ENCODE measurements around the gene TMEM54.

TMEM54 gene, protein sequence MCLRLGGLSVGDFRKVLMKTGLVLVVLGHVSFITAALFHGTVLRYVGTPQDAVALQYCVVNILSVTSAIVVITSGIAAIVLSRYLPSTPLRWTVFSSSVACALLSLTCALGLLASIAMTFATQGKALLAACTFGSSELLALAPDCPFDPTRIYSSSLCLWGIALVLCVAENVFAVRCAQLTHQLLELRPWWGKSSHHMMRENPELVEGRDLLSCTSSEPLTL

DNA sequence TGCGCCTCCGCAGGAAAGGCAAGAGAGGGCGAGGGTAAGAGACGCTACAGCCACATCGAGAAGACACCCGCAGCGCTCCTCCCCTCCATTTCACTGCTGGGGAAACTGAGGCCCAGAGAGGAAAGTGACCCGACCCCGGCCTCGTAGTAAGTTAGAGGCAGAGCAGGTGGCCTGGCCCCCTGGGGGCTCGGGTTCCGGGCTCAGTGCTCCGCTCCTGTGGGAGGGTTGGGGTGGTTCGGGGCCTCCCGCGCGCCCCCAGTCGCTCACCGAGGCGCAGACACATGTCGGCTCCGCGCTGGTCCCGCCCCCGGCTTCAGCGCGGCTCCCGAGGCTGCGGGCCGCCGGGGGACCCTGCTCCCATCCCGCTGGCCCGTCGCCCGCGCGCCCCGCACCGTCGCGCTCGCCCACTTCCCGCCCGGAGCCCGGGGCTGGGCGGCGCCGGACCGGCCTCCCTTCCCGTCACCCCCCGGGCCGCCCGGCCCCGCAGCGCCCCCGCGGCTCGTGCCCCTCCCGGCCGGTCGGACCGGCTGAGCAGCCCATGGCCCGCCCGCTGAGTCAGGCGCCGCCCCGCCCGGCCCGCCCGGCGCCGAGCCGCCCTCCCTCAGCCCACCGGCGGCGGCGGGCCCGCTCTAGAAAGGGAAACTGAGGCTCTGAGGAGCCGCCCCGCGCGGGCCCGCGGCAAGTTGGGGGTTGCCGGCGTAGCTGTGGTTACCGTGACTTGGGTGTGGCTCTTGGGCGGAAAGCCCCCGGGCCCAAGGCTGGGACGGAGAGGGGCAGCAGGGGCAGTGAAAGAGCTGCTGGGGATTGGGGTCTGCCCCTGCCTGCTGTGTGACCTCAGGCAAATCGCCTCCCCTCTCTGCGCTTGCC lies at the start of gene TMEM54:
Gene TMEM54 (minus strand): TSS at position 434 of the 867 bp plus-strand sequence. CDS start 151 bp downstream, at position 283.
- DNase-seq = peak; percentile 42

DNA sequence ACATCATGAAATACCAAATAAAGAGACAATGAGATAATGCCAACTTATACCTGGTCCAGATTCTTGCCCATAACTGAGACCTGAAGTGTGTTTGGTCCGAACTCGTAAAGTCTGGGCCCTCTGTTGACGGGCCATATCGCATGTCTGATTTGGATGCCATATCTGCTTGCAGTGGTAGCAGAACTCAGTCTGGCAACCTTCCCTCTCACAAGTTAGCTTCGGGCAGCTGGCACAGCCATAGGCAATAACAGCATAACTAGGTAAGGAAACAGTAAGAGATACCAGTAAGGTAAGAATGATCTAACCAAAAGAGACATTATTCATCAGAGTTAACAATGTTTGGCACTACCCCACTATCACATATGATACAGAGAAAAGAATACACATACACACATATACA lies 48.3 kb upstream of the TMEM54 start:
- no peak for DNase-seq

DNA sequence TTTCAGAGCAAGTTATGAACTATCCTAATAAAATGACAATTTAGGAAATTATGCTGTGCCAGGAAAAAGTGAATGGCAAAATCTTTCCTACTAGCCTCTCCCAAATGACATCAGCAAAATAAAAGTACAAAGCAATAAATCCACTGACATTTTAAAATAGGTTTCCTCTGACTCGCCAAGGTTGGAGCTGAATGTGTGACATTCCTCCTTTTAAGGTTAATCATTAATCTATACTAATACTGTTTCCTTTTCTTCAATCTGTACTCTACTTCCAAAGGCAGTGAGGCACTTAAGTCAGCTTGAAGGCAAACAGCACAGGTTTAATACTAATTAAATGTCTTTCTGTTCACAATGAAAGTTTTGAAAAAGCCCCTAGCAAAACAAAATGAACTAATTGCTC lies 47.7 kb upstream of the TMEM54 start:
- no peak for DNase-seq

DNA sequence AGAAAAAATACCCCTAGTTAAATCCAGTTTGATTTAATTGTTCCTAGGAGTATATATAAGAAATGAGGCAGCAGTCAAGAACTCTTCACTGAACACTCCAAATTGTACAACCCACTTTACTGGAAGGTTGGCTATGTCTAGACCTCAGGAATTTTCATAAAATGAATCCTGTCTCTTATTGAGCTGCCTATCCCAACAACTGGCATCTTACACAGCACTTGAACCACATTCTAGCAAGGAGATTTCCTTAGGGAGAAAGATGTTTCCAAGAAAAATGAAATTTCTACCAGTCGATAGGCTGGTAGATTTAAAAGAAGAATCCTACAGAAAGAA lies 47.2 kb upstream of the TMEM54 start:
- no peak for DNase-seq

DNA sequence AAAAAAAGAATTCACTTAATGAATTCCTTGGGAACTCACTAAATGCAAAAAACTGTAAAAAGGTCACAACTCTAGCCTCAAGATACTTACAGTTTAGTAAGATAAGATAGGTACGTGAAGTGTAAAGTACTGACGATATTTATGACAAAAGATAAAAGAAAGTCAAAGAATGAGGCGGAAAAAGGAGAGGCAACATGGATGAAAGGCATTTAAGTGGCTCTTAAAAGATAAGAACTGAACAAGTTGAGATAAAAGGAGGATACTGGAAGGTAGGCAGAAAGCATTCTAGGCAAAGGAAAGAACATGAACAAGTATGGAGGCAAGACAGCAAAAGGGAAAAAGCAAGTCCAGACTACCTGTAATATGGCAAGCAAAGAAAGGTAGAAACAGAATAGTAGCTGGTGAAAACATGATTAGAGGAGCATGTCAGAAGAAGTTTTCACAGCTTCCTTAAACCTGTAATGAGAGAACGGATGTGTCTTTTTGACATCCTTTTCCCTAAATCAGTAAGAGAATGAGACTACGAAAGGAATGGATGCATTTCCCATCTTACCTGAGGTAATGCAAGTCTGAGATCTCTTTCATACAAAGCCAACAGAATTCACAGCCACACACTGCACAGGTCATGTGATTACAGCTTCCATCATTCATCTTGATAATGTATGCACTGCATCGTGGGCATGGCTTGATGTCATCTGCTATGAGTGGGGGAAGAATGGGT lies 46.6 kb upstream of the TMEM54 start:
- no peak for DNase-seq

DNA sequence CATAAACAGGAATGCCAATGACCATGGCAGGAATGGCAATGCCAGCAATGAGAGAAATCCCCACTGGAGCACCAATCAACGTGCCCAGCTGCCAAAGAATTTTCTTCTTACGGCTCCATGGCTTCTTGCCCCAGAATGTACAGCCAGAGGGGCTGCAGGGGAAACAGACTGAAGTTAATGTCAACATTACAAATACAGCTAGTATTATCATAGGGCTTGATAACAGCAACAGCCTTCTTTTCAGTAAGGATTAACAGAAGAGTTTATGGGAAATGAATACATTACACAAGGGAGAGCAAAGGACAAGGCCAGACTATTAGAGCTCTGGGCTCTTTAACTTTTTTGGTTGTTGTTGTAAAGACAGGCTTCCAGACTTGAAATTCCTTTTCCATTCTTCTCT lies 45.2 kb upstream of the TMEM54 start:
- DNase-seq = no peak

DNA sequence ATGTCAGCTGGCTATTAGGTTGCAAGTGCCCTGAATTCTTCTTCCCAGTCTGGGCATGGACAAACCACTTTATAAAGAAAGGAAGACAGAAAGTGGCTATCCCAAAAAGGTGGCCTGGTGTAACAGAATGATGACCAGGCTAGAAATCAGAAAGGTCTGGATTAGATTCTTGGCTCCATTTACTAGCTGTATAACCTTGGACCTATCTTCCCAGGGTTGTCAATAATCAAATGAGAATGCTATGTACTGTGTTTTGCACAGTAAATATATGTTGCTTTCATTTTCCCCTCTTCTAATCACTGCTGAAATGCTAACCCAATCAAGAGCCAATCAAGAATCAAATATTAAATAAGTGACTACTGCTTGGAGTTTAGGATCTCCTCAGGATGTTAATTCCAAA lies 43.0 kb upstream of the TMEM54 start:
- DNase-seq = no peak

DNA sequence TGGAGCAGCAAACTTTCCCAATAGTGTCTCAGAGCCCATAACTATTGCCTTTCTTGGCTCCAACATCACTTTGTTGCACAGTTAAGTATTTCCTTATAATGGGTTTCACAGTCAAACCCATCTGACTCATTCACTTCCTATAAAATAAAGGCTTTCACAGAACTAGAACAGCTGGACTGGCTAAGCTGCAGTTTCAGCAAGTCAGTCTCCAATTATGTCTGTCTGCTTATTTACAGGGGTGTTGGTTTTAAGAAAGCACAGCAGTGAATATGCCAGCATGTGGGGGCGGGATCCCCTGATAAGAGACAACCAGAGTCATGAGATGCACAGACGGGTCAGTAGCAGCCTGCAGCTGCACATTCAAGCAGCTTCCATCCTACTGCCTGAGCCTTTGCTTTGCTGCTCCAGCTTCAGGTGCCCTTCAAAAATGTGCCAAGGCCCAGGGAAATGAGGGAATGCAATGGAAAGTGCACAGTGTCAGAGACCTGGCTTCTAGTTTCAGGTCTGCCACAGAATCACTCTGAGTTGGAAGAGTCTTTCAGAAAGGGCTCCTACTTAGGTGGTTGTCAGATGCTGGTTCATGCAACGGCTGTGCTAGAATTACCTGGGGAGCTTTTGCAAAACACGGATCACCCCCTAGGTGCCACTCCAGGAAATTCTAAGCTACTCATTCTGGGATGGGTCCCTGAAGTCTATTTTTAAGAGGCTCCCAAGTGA lies 38.6 kb upstream of the TMEM54 start:
- DNase-seq = no peak

DNA sequence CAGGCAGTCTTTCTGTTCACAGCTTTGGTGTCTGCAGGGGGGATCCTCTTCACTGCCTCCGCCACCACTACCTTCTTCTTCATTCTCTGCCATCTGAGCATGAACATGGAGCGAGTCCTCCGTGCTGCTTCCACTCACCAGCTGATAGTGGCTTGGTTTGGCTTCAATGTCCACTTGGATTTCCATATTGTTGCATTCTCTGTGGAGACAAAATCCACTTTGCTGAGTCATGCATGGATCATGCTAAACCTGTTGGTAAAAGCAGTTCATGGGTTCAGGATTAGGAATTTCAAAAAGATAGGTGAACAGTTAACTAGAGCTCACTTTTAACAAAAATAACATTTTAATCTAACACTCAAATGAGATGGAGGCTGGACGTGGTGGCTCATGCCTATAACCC lies 35.9 kb upstream of the TMEM54 start:
- DNase-seq = no peak

DNA sequence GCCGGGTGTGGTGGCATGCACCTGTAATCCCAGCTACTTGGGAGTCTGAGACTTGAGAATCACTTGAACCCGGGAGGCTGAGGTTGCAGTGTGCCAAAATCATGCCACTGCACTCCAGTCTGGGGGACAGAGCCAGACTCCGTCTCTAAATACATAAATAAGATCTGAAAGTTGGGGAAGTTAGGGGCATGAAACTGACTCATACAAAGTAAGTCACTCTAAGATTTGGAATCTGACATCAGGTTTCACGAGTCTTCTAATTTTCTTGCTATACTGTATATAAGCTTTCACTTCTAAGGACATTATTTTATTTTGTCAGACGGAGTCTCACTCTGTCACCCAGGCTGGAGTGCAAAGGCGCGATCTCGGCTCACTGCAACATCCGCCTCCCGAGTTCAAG lies 33.3 kb upstream of the TMEM54 start:
- no peak for DNase-seq

DNA sequence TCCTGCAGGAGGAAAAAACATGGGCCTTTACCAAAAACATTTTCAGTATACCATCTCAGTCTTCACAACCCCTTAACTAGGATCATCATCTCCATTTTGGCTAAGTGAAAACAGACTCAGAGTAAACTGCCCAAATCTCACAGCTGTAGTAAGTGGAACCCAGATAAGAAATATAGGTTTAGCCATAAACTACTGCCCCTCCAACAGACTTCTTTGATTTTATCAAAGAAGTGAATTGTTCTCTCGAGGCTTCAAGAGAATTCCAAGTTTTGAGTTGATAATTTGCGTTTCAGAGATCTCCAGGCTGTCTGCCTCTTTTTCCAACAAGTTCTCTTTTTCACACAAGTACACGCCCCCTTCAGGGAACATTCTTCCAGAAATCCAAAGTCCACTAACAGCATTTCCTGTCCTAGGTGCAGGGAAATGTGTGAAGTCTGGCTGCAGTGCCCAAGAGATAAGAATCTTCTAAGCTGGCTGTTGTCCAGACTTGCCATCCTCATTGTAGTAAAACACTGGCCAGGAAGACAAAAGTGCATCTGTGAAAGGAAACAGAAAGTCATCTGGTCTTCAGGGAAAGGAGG lies 32.6 kb upstream of the TMEM54 start:
- DNase-seq = no peak

DNA sequence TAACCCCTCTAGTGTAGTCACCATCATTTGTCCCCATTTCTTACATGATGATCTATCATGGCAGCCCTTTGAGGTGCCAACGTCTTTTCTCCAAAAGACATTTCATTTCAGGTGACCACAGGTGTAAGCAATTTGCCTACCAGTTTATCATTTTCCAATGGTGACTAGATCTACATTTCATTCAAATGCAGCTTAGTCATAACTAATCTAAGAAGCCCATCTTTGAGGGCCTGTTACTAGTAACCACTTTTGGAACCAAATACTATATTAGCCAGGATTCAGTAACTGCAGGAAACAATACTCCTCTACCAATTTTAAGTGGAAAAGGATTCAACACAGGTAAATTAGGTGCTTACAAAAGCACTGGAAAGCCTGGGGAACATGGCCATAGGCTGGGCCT lies 30.6 kb upstream of the TMEM54 start:
- DNase-seq = no peak

DNA sequence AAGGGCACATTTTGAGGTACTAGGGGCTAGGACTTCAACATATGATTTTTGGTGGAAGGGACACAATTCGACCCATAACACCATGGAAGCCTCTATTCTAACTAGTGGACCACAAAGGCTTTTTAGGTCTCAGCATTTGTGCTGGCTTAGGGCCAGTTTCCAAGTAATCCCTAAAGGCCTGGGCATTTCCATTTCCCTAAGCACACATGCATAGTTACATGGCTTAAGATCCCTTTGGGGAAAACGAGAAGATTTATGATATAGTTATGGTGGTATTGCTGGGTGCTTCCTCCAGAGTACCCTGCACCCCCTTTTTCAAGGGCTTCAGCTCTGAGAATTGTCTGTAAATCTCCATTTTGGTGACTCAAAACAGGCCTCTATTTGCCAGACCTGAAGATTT lies 28.2 kb upstream of the TMEM54 start:
- DNase-seq = no peak

DNA sequence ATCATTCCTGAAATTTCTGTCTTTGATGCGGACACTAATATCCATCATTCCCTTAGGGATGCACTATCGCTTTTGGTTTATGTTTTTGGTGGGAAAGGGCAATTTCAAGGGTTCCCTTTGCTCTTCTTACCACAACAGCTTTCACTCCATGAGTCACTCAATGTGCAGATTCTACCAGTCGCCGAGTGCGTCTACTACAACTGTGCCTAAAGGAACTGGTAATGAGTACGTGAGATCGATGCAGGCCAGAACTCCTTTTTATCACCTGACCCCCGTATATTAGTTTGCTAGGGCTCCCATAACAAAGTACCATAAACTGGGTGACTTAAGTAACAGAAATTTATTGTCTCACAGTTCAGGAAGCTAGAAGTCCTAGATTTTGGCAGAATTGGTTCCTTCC lies 27.5 kb upstream of the TMEM54 start:
- no peak for DNase-seq

DNA sequence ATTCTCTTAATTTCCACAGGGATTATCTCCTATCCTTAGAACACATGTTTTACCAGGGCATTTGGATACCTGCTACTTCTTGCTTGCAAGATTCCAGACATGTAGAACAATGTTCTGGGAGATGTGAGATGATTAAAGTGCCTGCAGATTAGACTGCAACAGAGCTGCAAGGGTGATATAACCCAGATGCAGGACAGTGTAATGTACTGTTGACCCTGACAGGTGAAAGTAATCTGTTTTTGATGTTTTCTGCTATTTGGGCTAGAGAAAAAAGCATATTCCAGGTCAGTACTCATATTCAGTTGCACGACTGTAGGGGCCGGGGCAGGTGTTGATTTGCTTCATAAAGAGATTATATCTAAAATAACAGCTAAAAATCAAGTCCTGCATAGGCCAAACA lies 27.1 kb upstream of the TMEM54 start:
- DNase-seq = no peak

DNA sequence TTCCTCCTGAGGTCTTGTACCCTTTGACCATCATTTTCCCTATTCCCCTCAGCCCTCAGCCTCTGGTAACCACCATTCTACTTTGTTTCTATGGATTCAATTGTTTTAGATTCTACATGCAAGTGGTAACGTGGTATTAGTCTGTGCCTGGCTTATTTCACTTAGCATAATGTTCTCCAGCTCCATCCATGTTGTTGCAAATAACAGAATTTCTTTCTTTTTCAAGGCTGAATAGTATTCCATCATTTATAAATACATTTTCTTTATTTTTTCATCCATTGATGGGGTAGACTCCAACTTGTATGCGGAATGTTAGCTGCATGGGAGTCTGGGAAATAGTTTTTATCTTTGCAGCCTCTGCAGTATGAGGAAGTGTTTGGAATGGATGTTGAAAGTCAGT lies 26.3 kb upstream of the TMEM54 start:
- no peak for DNase-seq

DNA sequence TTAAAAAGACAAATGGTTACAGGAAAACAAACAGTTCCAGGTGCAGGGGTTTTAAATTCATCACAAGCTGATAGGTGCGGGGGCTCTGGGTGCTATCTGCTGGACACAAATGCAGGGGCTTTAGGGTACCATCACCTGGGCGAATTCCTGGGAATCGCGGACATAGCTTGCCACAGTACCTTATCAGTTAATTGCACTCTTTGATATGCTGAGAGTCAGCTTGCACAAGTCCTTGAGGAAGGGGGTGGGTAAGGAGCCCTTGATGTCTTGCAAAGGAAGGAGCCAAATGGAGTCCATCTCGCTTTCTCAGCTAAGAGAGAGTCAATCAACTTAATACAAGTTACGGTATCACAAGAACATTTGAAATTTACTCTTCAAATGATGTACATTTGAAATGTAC lies 25.4 kb upstream of the TMEM54 start:
- DNase-seq = no peak

DNA sequence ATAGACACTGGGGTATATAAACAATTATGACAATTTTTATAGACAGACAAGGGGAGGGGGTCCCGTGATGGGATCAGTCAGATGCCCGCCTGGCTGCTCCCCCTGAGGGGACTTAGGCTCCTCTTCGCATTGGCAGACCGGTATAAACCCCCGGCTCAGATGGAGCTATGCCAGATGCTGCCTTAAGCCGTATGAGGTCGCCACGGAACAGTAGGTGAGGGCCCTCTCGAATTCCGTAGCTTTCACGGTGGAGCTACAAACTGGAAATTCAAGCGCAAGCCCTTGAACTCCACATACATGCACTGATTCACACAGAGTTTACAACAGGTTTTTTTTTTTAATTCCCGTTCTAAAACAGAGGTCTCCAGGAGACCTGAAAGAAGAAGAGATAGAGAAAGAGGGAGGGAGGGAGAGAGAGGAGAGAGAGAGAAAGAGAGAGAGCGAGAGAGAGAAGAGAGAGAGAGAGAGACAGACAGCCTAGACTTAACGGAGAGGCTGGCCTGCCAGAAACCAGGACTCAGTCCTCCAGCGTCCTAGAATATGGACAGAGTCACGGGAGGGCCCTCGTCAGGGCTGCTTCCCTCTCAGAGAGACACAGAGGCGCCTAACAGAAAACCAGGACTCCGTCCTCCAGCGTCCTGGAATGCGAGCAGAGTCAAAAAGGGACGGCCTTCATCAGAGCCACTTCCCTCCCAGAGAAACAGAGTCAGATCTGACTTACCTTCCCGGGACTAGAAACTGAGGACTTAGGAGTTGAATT lies 24.4 kb upstream of the TMEM54 start:
- DNase-seq = no peak

DNA sequence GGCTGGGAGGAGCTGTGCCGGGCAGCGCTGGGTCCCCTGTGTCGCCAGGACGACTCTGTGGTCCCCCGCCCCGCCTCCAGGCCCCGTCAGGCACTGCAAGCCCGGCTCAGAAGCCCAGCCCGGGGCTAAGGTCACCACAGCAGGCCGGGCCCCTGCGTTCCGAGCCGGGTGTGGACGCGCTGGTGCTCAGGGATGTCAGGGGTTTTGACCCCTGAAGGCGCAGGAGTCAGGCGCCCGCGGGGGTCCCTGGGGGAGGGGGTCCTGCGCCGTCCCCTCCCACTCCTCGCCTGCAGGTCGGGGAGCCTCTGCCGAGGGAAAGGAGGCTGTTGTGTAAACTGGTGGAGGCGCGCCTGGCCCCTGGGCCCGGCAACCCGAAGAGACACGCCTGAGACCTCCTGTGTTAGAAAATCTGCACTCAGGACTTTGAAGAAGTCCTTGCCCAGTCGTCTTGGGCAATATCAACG lies 23.7 kb upstream of the TMEM54 start:
- DNase-seq = no peak

DNA sequence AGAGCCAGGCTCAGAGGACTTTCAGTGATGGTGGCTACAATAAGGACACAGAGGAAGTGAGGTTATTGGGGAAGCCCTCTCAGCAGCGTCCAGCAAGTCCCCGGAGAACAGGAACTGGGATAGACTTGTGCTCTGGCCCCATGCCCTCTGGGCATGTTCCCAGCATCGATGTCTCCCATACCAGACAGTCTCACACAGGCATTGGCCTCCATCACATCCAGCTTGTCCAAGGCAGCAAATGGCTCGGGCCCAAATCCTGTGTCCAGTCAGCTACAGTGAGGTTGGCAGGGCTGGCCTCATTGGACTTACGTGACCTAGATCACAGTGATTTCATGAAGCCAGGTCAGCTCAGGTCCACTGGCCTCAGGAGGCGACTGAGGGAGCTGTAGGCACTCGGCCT lies 19.6 kb upstream of the TMEM54 start:
- no peak for DNase-seq

DNA sequence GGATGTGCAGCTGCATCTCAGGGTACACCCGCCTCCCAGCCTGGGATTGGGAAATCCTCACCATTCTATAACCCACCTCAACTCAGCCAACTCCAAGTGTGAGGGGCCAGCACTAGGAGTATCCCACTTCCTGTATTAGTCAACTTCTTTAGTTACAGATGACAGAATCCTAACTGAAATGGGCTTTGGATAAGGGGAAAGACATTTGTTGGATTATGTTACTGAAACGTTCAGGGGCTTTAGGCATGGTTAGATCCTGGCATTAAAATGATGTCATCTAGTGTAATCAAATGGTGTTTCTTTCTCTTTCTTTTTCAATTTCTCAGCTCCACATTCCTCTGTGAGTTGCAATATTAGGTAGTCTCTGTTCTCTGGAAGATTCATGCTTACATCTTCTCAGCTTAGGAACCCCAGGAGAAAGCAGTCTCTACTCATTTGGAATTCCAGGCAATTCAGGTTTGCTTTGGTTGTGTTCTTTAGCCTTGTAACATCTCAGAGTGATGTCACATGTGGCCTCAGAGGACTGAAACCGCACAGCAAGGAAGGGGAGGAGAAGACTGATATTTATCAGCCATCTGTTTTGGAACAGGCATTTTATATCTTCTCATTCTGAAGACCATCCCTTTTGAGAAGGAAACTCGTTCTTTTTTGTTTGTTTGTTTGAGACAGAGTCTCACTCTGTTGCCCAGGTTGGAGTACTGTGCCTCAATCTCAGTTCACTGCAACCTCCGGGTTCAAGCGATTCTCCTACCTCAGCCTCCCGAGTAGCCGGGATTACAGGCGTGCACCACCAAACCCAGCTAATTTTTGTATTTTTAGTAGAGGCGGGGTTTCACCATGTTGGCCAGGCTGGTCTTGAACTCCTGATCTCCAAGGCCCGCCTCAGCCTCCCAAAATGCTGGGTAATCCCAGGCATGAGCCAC lies 18.9 kb upstream of the TMEM54 start:
- DNase-seq = no peak

All from NCI-H345 (cell line).